Ishikawa (cell line): Measurements from ENCODE around the gene PMIS2.
A peak's percentile ranks its signal among the peaks of the same experiment; 100 is the strongest.

ENCODE experiments used
- CEBPB ChIP-seq: IDR thresholded peaks from 2 replicates; pipeline ENCODE4 v1.6.1; 2012
- CREB1 ChIP-seq: IDR thresholded peaks from 2 replicates; pipeline ENCODE4 v1.6.1; 2012; ENCODE audit warnings: low read depth
- EGR1 ChIP-seq: IDR thresholded peaks from 2 replicates; pipeline ENCODE4 v1.6.1; 2012
- EP300 ChIP-seq: IDR thresholded peaks from 2 replicates; pipeline ENCODE4 v1.6.1; 2012; ENCODE audit warnings: borderline replicate concordance
- FOXM1 ChIP-seq: IDR thresholded peaks from 2 replicates; pipeline ENCODE4 v1.6.1; 2012; ENCODE audit warnings: low read depth, borderline replicate concordance
- NFIC ChIP-seq: IDR thresholded peaks from 2 replicates; pipeline ENCODE4 v1.6.1; 2012
- RAD21 ChIP-seq: IDR thresholded peaks from 2 replicates; pipeline ENCODE4 v1.6.1; 2012; ENCODE audit warnings: low read depth
- TAF1 ChIP-seq: IDR thresholded peaks from 2 replicates; pipeline ENCODE4 v1.6.1; 2012; ENCODE audit warnings: low read depth, mild to moderate bottlenecking
- TCF12 ChIP-seq: IDR thresholded peaks from 2 replicates; pipeline ENCODE4 v1.6.1; 2012; ENCODE audit warnings: low read depth
- TEAD4 ChIP-seq: IDR thresholded peaks from 2 replicates; pipeline ENCODE4 v1.6.1; 2012
- YY1 ChIP-seq: IDR thresholded peaks from 2 replicates; pipeline ENCODE4 v1.6.1; 2012; ENCODE audit warnings: low read depth
- ZBTB7A ChIP-seq: IDR thresholded peaks from 2 replicates; pipeline ENCODE4 v1.6.1; 2012; ENCODE audit warnings: low read depth
- TF ChIP-seq, protein P1 (sequence below): IDR thresholded peaks from 2 replicates; pipeline ENCODE4 v1.6.1; 2012
- TF ChIP-seq, protein P2 (sequence below): IDR thresholded peaks from 2 replicates; pipeline ENCODE4 v1.6.1; 2012; ENCODE audit warnings: low read depth, mild to moderate bottlenecking
- TF ChIP-seq, protein P3 (sequence below): IDR thresholded peaks from 2 replicates; pipeline ENCODE4 v1.6.1; 2012

PMIS2 gene

DNA sequence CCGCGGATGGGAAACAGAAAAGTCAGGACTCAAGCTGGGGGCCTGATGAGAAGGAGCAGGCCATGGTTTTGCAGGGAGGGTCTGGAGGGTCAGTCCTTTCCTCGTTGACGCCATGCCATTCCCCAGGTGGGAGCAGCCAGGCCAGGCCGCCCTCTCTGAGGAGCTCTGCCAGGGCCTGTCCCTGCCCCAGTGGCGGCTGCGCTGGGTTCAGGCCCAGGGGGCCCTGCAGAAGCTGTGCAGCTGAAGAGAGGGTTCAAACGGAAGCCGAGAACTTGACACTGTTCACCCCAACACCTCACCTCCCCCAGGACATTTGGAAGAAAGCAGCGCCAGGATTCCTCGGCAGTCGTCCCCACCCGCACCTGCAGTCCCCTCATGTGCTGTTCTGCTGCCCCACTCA, 36.8 kb downstream of the PMIS2 start:
- TF ChIP-seq EGR1 (no peak), TAF1 (no peak)
- TF ChIP-seq, protein P1, sequence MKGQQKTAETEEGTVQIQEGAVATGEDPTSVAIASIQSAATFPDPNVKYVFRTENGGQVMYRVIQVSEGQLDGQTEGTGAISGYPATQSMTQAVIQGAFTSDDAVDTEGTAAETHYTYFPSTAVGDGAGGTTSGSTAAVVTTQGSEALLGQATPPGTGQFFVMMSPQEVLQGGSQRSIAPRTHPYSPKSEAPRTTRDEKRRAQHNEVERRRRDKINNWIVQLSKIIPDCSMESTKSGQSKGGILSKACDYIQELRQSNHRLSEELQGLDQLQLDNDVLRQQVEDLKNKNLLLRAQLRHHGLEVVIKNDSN, result no peak

DNA sequence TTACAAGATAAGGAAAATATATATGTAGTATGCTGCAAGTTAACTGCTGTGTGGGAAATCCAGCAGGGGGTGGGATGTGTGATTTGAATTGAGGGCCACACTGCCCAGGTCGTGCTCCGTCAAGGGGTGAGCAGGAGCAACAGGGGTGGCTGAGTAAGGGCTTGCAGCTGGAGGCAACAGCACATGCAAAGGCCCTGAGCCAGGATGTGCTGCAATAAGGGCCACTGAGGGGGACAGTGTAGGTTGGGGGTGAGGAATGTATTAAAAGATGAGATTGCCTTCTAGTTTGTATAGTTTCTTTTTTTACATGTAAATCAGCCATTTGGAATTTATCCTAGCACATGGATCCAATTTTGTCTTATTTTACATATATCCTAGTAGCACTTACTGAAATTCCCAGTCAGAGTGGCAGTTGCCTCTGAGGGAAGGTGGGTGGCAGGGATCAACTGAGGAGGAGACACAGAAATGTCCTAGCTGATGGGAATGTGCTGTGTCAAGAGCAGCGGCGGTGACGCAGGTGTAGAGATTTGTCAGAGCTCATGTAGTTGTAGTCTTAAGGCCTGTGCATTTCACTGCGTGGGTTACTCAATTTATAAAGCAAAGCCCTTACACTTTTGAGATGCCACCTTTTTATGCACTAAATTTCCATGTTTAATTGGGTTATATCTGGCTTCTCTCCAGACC, 37.5 kb downstream of the PMIS2 start:
- no peak for TF ChIP-seq RAD21
- no peak for TF ChIP-seq TAF1
- TF ChIP-seq EGR1, result no peak

DNA sequence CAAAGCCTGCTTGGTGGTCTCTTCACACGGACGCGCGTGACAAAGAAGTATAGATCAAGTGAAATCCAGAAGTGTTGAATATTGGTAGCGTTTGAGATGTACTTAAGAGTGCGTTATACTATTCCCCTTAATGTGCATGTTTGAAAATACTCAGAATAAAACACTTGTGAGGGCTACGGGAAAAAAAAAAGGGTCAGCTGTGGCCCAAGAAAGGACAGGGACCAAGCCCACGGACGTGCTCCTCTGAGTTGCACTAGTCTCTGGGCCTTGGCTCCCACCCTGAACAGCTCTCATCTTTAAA, 42.2 kb downstream of the PMIS2 start:
- TF ChIP-seq YY1 (no peak), TAF1 (no peak), EGR1 (no peak), ZBTB7A (no peak), EP300 (no peak), CEBPB (no peak), TEAD4 (no peak), FOXM1 (no peak), RAD21 (no peak), CREB1 (no peak), TCF12 (no peak), NFIC (no peak)
- TF ChIP-seq, protein P2, sequence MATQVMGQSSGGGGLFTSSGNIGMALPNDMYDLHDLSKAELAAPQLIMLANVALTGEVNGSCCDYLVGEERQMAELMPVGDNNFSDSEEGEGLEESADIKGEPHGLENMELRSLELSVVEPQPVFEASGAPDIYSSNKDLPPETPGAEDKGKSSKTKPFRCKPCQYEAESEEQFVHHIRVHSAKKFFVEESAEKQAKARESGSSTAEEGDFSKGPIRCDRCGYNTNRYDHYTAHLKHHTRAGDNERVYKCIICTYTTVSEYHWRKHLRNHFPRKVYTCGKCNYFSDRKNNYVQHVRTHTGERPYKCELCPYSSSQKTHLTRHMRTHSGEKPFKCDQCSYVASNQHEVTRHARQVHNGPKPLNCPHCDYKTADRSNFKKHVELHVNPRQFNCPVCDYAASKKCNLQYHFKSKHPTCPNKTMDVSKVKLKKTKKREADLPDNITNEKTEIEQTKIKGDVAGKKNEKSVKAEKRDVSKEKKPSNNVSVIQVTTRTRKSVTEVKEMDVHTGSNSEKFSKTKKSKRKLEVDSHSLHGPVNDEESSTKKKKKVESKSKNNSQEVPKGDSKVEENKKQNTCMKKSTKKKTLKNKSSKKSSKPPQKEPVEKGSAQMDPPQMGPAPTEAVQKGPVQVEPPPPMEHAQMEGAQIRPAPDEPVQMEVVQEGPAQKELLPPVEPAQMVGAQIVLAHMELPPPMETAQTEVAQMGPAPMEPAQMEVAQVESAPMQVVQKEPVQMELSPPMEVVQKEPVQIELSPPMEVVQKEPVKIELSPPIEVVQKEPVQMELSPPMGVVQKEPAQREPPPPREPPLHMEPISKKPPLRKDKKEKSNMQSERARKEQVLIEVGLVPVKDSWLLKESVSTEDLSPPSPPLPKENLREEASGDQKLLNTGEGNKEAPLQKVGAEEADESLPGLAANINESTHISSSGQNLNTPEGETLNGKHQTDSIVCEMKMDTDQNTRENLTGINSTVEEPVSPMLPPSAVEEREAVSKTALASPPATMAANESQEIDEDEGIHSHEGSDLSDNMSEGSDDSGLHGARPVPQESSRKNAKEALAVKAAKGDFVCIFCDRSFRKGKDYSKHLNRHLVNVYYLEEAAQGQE, result no peak
- TF ChIP-seq, protein P1, result no peak
- TF ChIP-seq, protein P3, sequence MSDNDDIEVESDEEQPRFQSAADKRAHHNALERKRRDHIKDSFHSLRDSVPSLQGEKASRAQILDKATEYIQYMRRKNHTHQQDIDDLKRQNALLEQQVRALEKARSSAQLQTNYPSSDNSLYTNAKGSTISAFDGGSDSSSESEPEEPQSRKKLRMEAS, result no peak

DNA sequence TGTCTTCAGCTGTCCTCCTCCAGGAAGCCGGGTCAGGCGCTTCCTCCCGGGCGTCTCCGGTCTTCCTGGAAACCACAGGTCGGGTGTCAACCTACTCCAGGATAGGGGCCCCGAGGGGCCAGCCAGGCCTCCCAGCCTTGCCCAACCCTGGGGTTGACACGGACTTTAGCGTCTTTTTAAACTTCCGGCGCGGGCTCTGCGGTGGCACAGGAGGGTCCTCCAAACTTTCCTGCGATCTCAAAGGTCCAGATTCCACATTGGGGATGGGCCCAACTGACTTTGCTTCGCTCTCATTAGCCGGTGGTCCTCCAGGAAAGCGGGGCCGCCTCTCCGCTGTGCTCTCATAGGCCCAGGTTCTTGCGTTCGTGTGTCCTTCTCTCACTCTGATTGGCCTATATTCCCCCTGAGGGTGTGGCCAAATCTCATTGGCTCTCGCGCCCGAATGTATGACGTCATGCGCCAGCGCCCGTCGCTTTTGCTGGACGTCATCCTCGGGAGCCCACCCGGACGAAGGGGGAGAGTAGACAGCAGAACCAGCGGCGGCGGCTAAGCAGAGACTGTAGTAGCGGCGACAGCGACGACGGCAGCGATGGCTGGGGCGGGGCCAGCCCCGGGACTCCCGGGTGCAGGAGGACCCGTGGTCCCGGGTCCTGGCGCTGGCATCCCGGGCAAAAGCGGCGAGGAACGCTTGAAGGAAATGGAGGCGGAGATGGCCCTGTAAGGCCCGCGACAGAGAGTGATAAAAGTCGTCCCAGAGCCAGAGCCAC, 42.8 kb downstream of the PMIS2 start, which contains the start of gene RBM42:
RBM42 (plus strand) TSS at position 472 of the 767 bp plus-strand sequence; CDS start at position 590, 118 bp downstream.
- no peak for TF ChIP-seq YY1
- TF ChIP-seq, protein P3, result peak; percentile 23; the same call in 1 of the 2 replicates
- 0 out of 2 replicates have a peak, but pooled peaks have one; percentile 65 for TF ChIP-seq ZBTB7A
- no peak for TF ChIP-seq TEAD4
- TF ChIP-seq FOXM1, result no peak
- TF ChIP-seq TAF1, result no peak; the same call in none of the 2 replicates
- TF ChIP-seq RAD21, result no peak
- TF ChIP-seq, protein P2, result no peak
- TF ChIP-seq, protein P1, result no peak
- TF ChIP-seq TCF12, result no peak
- TF ChIP-seq EGR1, result no peak
- no peak for TF ChIP-seq NFIC
- peak; percentile 100 for TF ChIP-seq CREB1

DNA sequence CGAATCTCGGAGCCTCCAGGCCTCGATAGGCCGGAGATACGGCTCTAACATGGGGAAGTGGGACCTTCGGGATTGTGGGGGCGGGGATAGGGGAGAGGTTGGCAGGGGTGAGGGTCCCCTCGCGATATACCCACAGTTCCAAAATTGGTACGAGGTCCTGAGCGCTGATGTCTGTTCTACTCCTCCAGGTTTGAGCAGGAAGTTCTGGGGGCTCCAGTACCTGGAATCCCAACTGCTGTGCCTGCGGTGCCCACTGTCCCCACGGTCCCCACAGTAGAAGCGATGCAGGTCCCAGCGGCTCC, 43.3 kb downstream of the PMIS2 start:
- TF ChIP-seq YY1, result no peak
- no peak for TF ChIP-seq EGR1
- no peak for TF ChIP-seq TAF1

DNA sequence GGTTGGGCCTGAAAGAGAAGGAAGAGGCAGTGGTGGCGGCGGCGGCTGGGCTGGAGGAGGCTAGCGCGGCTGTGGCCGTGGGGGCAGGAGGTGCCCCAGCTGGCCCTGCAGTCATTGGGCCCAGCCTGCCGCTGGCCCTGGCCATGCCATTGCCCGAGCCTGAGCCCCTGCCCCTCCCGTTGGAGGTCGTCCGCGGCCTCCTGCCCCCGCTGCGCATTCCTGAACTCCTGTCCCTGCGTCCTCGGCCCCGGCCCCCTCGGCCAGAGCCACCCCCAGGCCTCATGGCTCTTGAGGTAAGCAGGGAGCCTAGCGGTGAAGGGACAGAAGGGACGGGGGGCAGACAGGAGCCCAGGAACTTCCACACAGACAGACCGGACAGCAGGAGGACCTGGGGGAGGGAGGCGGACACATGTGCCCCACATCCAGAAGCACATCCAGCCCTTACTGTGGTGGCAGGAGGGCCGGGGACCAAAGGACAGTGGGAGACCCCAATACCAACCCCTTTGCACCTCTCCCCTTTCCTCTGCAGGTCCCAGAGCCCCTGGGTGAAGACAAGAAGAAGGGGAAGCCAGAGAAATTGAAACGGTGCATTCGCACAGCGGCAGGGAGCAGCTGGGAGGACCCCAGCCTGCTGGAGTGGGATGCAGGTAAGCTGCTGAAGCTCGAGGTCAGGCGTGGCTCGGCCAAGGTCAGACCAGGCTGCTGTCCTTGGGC, 47.9 kb downstream of the PMIS2 start:
- no peak for TF ChIP-seq FOXM1
- TF ChIP-seq, protein P1, result no peak
